Loucy (cell line): ENCODE results near the gene WNT9A.

Experiments used
- CTCF ChIP-seq: fragments of 200-600 bp; sonication (generic); conservative IDR thresholded peaks from 2 replicates; pipeline ENCODE4 v1.5.1; 2014; ENCODE audit warnings: mild to moderate bottlenecking, antibody characterized with exemption, low read length
- EZH2phosphoT487 ChIP-seq: fragments of 200-600 bp; IDR thresholded peaks from 2 replicates; pipeline ENCODE4 v1.6.1; 2018; ENCODE audit warnings: antibody characterized with exemption, mild to moderate bottlenecking, moderate library complexity, borderline replicate concordance

- TF ChIP-seq CTCF (no peak), EZH2phosphoT487 (no peak)
Observed at GRCh38 chr1:227948493-227949260, 945 bp upstream of the WNT9A start.
